Stomach (tissue), 9 donors: ENCODE measurements around the gene KCNC3. TPM values are rescaled to one million over a fixed set of nuclear protein-coding genes. Genes with fewer than 3 reads are reported as not detected.
A peak's percentile ranks its signal among the peaks of the same experiment; 100 is the strongest.
"Not testable (repeated sequence)": the region's sequence is repeated elsewhere in the genome, so short reads cannot be mapped to it uniquely, and the experiment has no call there.

Experiments
- DNase-seq, 2 donors: peaks; one replicate each; pipeline versions ENCODE4 v3.0.0 to v3.0.0-alpha.2; 2013 to 2019
- H3K27ac ChIP-seq, 5 donors: fragments of 200-600 bp in 4 of 5; sonication (generic) in 4 of 5; one replicate each; pipeline ENCODE4 v1.5.1; 2013 to 2019; ENCODE audit warnings: mild to moderate bottlenecking in 1 of 5, moderate library complexity in 1 of 5
- H3K27me3 ChIP-seq, 3 donors: fragments of 200-600 bp; sonication (generic); one replicate each; pipeline ENCODE4 v1.5.1; 2017 to 2019; ENCODE audit warnings: mixed run types in 1 of 3
- H3K36me3 ChIP-seq, 4 donors: fragments of 200-600 bp; sonication (generic); 1 replicate in 3 of 4; 2 replicates in 1 of 4; pipeline ENCODE4 v1.5.1; 2016 to 2019
- H3K4me1 ChIP-seq, 4 donors: fragments of 200-600 bp; sonication (generic); one replicate each; pipeline ENCODE4 v1.5.1; 2016 to 2019
- H3K4me3 ChIP-seq, 4 donors: fragments of 200-600 bp; sonication (generic) in 3 of 4; one replicate each; pipeline ENCODE4 v1.5.1; 2016 to 2019; ENCODE audit warnings: mild to moderate bottlenecking in 1 of 4
- H3K9me3 ChIP-seq, 4 donors: fragments of 200-600 bp; sonication (generic); one replicate each; pipeline ENCODE4 v1.5.1; 2016 to 2019
- EP300 ChIP-seq: sonication (generic); formaldehyde crosslinking; IDR thresholded peaks from one replicate; pipeline ENCODE4 v1.6.1; 2017; ENCODE audit warnings: antibody characterized with exemption
- POLR2A ChIP-seq, 4 donors: fragments of 450-650 bp; IDR thresholded peaks; one replicate each; pipeline ENCODE4 v1.6.1; 2016; ENCODE audit warnings: antibody characterized with exemption in 4 of 4, control low read depth in 2 of 4, mild to moderate bottlenecking in 1 of 4, moderate library complexity in 1 of 4
- POLR2AphosphoS5 ChIP-seq, 3 donors: sonication (generic); formaldehyde crosslinking; IDR thresholded peaks; one replicate each; pipeline ENCODE4 v1.6.1; 2016; ENCODE audit warnings: antibody characterized with exemption in 3 of 3
- WGBS, 5 donors: extraction: QIAGEN DNeasy Blood & Tissue Kit in 3 of 5; methylation state at CpG; one replicate each; pipeline versions ENCODE4 v1.1.5 to v1.1.7; 2013 to 2018; 5-methylcytosine and 5-hydroxymethylcytosine counted together
- intact Hi-C: fragments of 100-400 bp; cut with DNase I; formaldehyde crosslinking; loops from one replicate; pipeline ENCODE4 v1.15.1; 2023; ENCODE audit warnings: low total_unique reads
- polyA plus RNA-seq, 3 donors: library from polyadenylated mRNA; stranded (reverse); fragments of 200-250 nt; gene quantifications; one replicate each; pipeline ENCODE4 v1.2.3, GENCODE V29; 2013
- total RNA-seq, 5 donors: library from RNA; depleted of rRNA; stranded (reverse); fragments of >200 nt; gene quantifications; one replicate each; pipeline versions ENCODE4 v1.1.0 to v1.2.3, GENCODE V29; 2014 to 2016
- TF ChIP-seq, protein P1 (sequence below), 7 experiments: fragments of 450-650 bp in 4 of 7; fragments of 200-600 bp in 3 of 7; sonication (generic) in 3 of 7; IDR thresholded peaks; one replicate each; pipeline ENCODE4 v1.5.1; 2016 to 2019; ENCODE audit warnings: antibody characterized with exemption in 7 of 7, control low read depth in 2 of 7, mild to moderate bottlenecking in 1 of 7
- donor health status: healthy with polysubstance abuse.
- donor health status: Bipolar disorder and iron deficiency.
- donor health status: healthy.

The KCNC3 gene
- total and polyA plus RNA-seq, 8 donors = 0.25 to 2.3 (median 0.41) TPM; not detected in 2

- peak in 1 of 3 donors; percentile 20 for TF ChIP-seq POLR2AphosphoS5 (IDR thresholded peaks at IDR 0.05)
- TF ChIP-seq, protein P1, sequence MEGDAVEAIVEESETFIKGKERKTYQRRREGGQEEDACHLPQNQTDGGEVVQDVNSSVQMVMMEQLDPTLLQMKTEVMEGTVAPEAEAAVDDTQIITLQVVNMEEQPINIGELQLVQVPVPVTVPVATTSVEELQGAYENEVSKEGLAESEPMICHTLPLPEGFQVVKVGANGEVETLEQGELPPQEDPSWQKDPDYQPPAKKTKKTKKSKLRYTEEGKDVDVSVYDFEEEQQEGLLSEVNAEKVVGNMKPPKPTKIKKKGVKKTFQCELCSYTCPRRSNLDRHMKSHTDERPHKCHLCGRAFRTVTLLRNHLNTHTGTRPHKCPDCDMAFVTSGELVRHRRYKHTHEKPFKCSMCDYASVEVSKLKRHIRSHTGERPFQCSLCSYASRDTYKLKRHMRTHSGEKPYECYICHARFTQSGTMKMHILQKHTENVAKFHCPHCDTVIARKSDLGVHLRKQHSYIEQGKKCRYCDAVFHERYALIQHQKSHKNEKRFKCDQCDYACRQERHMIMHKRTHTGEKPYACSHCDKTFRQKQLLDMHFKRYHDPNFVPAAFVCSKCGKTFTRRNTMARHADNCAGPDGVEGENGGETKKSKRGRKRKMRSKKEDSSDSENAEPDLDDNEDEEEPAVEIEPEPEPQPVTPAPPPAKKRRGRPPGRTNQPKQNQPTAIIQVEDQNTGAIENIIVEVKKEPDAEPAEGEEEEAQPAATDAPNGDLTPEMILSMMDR (IDR thresholded peaks at IDR 0.05) = peak in 6 of 7 experiments; percentile 18 to 96 (median 83)
- TF ChIP-seq EP300 = no peak
- no peak for TF ChIP-seq POLR2A (IDR thresholded peaks at IDR 0.05)
- Histone ChIP-seq H3K27ac (peak overlapping the region; percentile 65 to 91 (median 81)), H3K36me3 (no peaks in the 10 kb centered on the region), H3K27me3 (peaks cover 0 to 7% (median 0%) of the 10 kb centered on the region in 3 donors), H3K9me3 (no peaks in the 10 kb centered on the region), H3K4me1 (peaks cover 0 to 21% (median 10%) of the 10 kb centered on the region in 4 donors), H3K4me3 (peak overlapping the region; percentile 46 to 48 (median 47))
- DNase-seq = peak; percentile 81 to 86
- WGBS, 5 donors = 9 to 16% (median 13%) methylated on average over 42 to 54 of the region's 54 CpGs
- intact Hi-C loops = no loop called here
Observed at GRCh38 chr19:50357178-50358100, 28.3 kb upstream of the KCNC3 start.

DNA sequence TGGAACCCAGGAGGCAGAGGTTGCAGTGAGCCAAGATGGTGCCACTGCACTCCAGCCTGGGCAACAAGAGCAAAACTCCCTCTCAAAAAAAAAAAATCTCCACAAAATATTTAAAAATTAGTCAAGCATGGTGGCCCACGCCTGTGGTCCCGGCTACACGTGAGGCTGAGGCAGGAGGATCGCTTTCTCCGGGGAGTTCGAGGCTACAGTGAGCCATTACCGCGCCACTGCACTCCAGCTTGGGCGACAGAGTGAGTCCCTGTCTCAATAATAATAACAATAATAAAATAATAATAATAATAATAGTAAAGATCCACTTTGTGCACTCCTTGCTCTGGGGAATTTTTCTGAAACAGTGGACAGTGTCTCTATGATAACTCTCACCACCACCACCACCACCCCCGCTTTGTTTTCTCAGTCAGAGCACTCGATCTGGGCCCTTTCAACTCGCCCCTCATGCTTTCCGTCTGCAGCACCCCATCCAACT is 27.6 kb upstream of the KCNC3 start:
- Histone ChIP-seq H3K4me1 (peaks cover 0 to 21% (median 10%) of the 10 kb centered on the region in 4 donors), H3K27me3 (peaks cover 0 to 9% (median 0%) of the 10 kb centered on the region in 3 donors), H3K4me3 (peak overlapping the region in 3 of 4 donors; percentile 46 to 48 (median 47)), H3K36me3 (no peaks in the 10 kb centered on the region), H3K27ac (peak overlapping the region in 3 of 5 donors; percentile 81 to 91 (median 85)), H3K9me3 (no peaks in the 10 kb centered on the region)
- intact Hi-C loops = no loop called here
- DNase-seq = no peak
- TF ChIP-seq POLR2A (IDR thresholded peaks at IDR 0.05) = no peak
- TF ChIP-seq EP300 = no peak
- TF ChIP-seq POLR2AphosphoS5 (IDR thresholded peaks at IDR 0.05) = no peak
- TF ChIP-seq, protein P1 (IDR thresholded peaks at IDR 0.05) = no peak
- 30 to 38% (median 36%) methylated on average over 12 to 13 of the region's 13 CpGs for WGBS, 5 donors

DNA sequence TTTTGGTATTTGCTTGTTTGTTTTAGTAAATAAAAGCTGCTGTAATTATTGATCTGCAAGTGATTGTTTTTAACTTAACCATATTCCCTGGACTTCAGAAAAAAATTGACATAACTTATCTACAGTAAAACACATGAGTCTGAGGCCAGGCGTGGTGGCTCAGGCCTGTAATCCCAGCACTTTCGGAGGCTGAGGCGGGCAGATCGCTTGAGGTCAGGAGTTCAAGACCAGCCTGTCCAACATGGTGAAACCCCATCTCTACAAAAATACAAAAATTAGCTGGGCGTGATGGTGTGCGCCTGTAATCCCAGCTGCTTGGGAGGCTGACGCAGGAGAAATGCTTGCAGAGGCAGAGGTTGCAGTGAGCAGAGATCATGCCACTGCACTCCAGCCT is 24.3 kb upstream of the KCNC3 start:
- H3K36me3 ChIP-seq, H3K9me3 ChIP-seq, H3K27ac ChIP-seq, DNase-seq, intact Hi-C loops, H3K4me3 ChIP-seq: not testable (repeated sequence)
- peaks cover 0 to 17% (median 0%) of the 10 kb centered on the region in 3 donors for H3K27me3 ChIP-seq
- 87 to 97% (median 91%) methylated on average over 7 of the region's 7 CpGs for WGBS, 5 donors
- peaks cover 0 to 17% (median 8%) of the 10 kb centered on the region in 4 donors for H3K4me1 ChIP-seq

DNA sequence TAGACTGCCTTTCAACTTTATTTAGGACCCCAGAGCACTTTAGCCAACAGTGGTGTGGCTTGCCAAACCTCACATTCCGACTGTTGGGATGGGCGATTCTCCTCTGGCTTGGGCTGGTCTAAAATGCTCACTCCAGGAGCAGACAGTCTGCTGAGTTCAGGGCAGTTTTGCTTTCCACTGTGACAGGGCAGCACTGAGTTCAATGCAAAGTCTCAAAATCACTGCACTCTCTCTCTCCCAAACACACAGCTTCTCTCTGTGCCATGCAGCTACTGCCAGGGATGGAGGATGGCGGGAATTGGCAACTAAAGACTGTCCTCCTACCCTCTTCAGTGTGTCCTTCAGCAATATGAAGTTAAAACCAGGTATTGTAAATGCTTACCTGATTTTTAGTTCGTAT is 23.1 kb upstream of the KCNC3 start:
- intact Hi-C loops = no loop called here
- Histone ChIP-seq H3K4me3 (no peak overlapping the region), H3K27ac (no peak overlapping the region), H3K36me3 (no peaks in the 10 kb centered on the region), H3K27me3 (peaks cover 0 to 12% (median 0%) of the 10 kb centered on the region in 3 donors), H3K9me3 (no peaks in the 10 kb centered on the region), H3K4me1 (peaks cover 0 to 5% (median 2%) of the 10 kb centered on the region in 4 donors)
- 56 to 88% (median 69%) methylated on average over 2 to 4 of the region's 4 CpGs for WGBS, 5 donors
- DNase-seq = no peak
- TF ChIP-seq POLR2AphosphoS5 (IDR thresholded peaks at IDR 0.05) = no peak
- TF ChIP-seq, protein P1 (IDR thresholded peaks at IDR 0.05) = no peak
- TF ChIP-seq POLR2A (IDR thresholded peaks at IDR 0.05) = no peak
- TF ChIP-seq EP300 = no peak
